IMR-90 (cell line): ENCODE data around the gene MBD3L5. TPM values are rescaled to one million over a fixed set of nuclear protein-coding genes. Genes with fewer than 3 reads are reported as not detected.

Experiments used
- ATAC-seq: fragments of 200-7000 bp; cut with Tn5 transposase; 2 replicates; pipeline ENCODE4 v1.9.1; 2020; ENCODE audit warnings: low read depth, mild to moderate bottlenecking, moderate library complexity
- BruUV-seq: library from RNA; stranded (reverse); fragments of 400-500 nt; replicated peaks from 2 replicates; lab custom pipeline; 2021; lab: Mats Ljungman, UMichigan
- CTCF ChIA-PET: fragments of 300-600 bp; formaldehyde crosslinking; extraction: SDS; loops from one replicate; lab custom pipeline; 2021; ENCODE audit warnings: antibody characterized with exemption; lab: Yijun Ruan, JAX
- POLR2A ChIA-PET: fragments of 300-600 bp; sonication (Branson Sonifier 250); formaldehyde crosslinking; loops from one replicate; lab custom pipeline; 2022; ENCODE audit warnings: antibody characterized with exemption; ENCODE audit not compliant: unreplicated experiment; lab: Charles Lee
- DNase-seq: peaks from one replicate; pipeline ENCODE4 v3.0.0; 2013
- H2AFZ ChIP-seq: replicated peaks from 2 replicates; pipeline ENCODE3; 2013; ENCODE audit warnings: low read length, mild to moderate bottlenecking; ENCODE audit not compliant: poor library complexity
- H2AK5ac ChIP-seq: 2 replicates; pipeline ENCODE4 v1.6.1; 2013; ENCODE audit warnings: low read depth, low read length, inconsistent platforms
- H2AK9ac ChIP-seq: replicated peaks from 2 replicates; pipeline ENCODE3; 2013; ENCODE audit warnings: mild to moderate bottlenecking, low read depth, low read length, moderate library complexity; ENCODE audit not compliant: poor library complexity
- H2BK120ac ChIP-seq: 2 replicates; pipeline ENCODE4 v1.6.1; 2013; ENCODE audit warnings: low read depth, low read length, inconsistent platforms
- H2BK15ac ChIP-seq: 3 replicates; pipeline ENCODE4 v1.6.1; 2013; ENCODE audit warnings: low read depth, low read length, inconsistent platforms
- H2BK20ac ChIP-seq: 2 replicates; pipeline ENCODE4 v1.6.1; 2013; ENCODE audit warnings: low read depth, mild to moderate bottlenecking, inconsistent platforms, low read length, moderate library complexity
- H2BK5ac ChIP-seq: 2 replicates; pipeline ENCODE4 v1.6.1; 2013; ENCODE audit warnings: mild to moderate bottlenecking, low read depth, low read length, inconsistent platforms; ENCODE audit not compliant: poor library complexity, severe bottlenecking
- H3K14ac ChIP-seq: replicated peaks from 2 replicates; pipeline ENCODE4 v1.6.1; 2013; ENCODE audit warnings: low read depth, low read length, inconsistent platforms
- H3K18ac ChIP-seq: 2 replicates; pipeline ENCODE4 v1.6.1; 2013; ENCODE audit warnings: low read depth, low read length, control low read depth
- H3K23ac ChIP-seq: 2 replicates; pipeline ENCODE4 v1.6.1; 2013; ENCODE audit warnings: low read depth, low read length, inconsistent platforms
- H3K27ac ChIP-seq: 2 replicates; pipeline ENCODE4 v1.5.1; 2013; ENCODE audit warnings: mild to moderate bottlenecking, control low read depth, low read length; ENCODE audit not compliant: insufficient read depth
- H3K27me3 ChIP-seq: 2 replicates; pipeline ENCODE4 v1.6.1; 2013; ENCODE audit warnings: low read length; ENCODE audit not compliant: control insufficient read depth, insufficient read depth
- H3K36me3 ChIP-seq: 2 replicates; pipeline ENCODE4 v1.6.1; 2013; ENCODE audit warnings: low read length, mixed read lengths; ENCODE audit not compliant: control insufficient read depth, insufficient read depth
- H3K4ac ChIP-seq: 2 replicates; pipeline ENCODE4 v1.6.1; 2013; ENCODE audit warnings: low read depth, low read length, inconsistent platforms
- H3K4me1 ChIP-seq: 2 replicates; pipeline ENCODE4 v1.6.1; 2013; ENCODE audit warnings: low read length, mixed read lengths; ENCODE audit not compliant: control insufficient read depth, insufficient read depth
- H3K4me2 ChIP-seq: 2 replicates; pipeline ENCODE4 v1.6.1; 2013; ENCODE audit warnings: low read depth, mild to moderate bottlenecking, control low read depth, low read length, moderate library complexity
- H3K4me3 ChIP-seq: 2 replicates; pipeline ENCODE4 v1.5.1; 2013; ENCODE audit warnings: low read depth, mild to moderate bottlenecking, control low read depth, low read length, moderate library complexity; ENCODE audit not compliant: insufficient read depth
- H3K56ac ChIP-seq: 2 replicates; pipeline ENCODE4 v1.6.1; 2013; ENCODE audit warnings: low read length, inconsistent platforms; ENCODE audit not compliant: insufficient read depth; ENCODE audit errors: extremely low read depth
- H3K79me1 ChIP-seq, 2 experiments: 2 replicates each; pipeline ENCODE4 v1.6.1; 2013; ENCODE audit warnings: low read length in 2 of 2, inconsistent platforms in 1 of 2, low read depth in 1 of 2
- H3K9ac ChIP-seq: 2 replicates; pipeline ENCODE4 v1.6.1; 2013; ENCODE audit warnings: low read depth, low read length, control low read depth
- H3K9me1 ChIP-seq: 2 replicates; pipeline ENCODE4 v1.6.1; 2013; ENCODE audit warnings: low read length, inconsistent platforms; ENCODE audit not compliant: insufficient read depth
- H3K9me3 ChIP-seq: 2 replicates; pipeline ENCODE4 v1.6.1; 2013; ENCODE audit warnings: low read length; ENCODE audit not compliant: control insufficient read depth, insufficient read depth
- H4K20me1 ChIP-seq: 2 replicates; pipeline ENCODE4 v1.6.1; 2013; ENCODE audit warnings: low read length, inconsistent platforms; ENCODE audit not compliant: insufficient read depth
- H4K5ac ChIP-seq: 2 replicates; pipeline ENCODE4 v1.6.1; 2013; ENCODE audit warnings: mild to moderate bottlenecking, low read depth, low read length, control low read depth
- H4K8ac ChIP-seq, 2 experiments: 2 replicates each; pipeline ENCODE4 v1.6.1; 2013; ENCODE audit warnings: low read depth in 2 of 2, low read length in 2 of 2, control low read depth in 1 of 2, inconsistent platforms in 1 of 2
- H4K91ac ChIP-seq: 2 replicates; pipeline ENCODE4 v1.6.1; 2013; ENCODE audit warnings: low read depth, low read length, inconsistent platforms; ENCODE audit not compliant: insufficient read depth
- BHLHE40 ChIP-seq: fragments of 150-350 bp; IDR thresholded peaks from 2 replicates; pipeline ENCODE4 v1.6.1; 2016; ENCODE audit warnings: mild to moderate bottlenecking, low read depth, low read length
- CEBPB ChIP-seq: IDR thresholded peaks from 2 replicates; pipeline ENCODE4 v1.6.1; 2012; ENCODE audit warnings: low read depth, low read length, improper control_type of control experiment
- CHD1 ChIP-seq: IDR thresholded peaks from 2 replicates; pipeline ENCODE4 v1.6.1; 2012; ENCODE audit warnings: low read depth, low read length, improper control_type of control experiment
- CTCF ChIP-seq: conservative IDR thresholded peaks from 2 replicates; pipeline ENCODE4 v1.5.1; 2012; ENCODE audit warnings: mild to moderate bottlenecking, low read depth, low read length, improper control_type of control experiment
- ELK1 ChIP-seq: fragments of 150-350 bp; IDR thresholded peaks from 2 replicates; pipeline ENCODE4 v1.6.1; 2016; ENCODE audit warnings: low read depth, mild to moderate bottlenecking, low read length, moderate library complexity, borderline replicate concordance
- FOS ChIP-seq: fragments of 150-350 bp; IDR thresholded peaks from 2 replicates; pipeline ENCODE4 v1.6.1; 2016; ENCODE audit warnings: low read depth, low read length
- MAFK ChIP-seq: IDR thresholded peaks from 2 replicates; pipeline ENCODE4 v1.6.1; 2012; ENCODE audit warnings: low read depth, low read length, improper control_type of control experiment
- MAZ ChIP-seq: IDR thresholded peaks from 2 replicates; pipeline ENCODE4 v1.6.1; 2012; ENCODE audit warnings: low read depth, mild to moderate bottlenecking, low read length, improper control_type of control experiment, moderate library complexity, borderline replicate concordance
- MXI1 ChIP-seq: IDR thresholded peaks from 2 replicates; pipeline ENCODE4 v1.6.1; 2012; ENCODE audit warnings: low read depth, mild to moderate bottlenecking, low read length, moderate library complexity, borderline replicate concordance
- NFE2L2 ChIP-seq: fragments of 150-350 bp; IDR thresholded peaks from 2 replicates; pipeline ENCODE4 v1.6.1; 2016; ENCODE audit warnings: low read depth, mild to moderate bottlenecking, low read length
- POLR2A ChIP-seq: IDR thresholded peaks from 2 replicates; pipeline ENCODE4 v1.6.1; 2012; ENCODE audit warnings: mild to moderate bottlenecking, low read depth, low read length
- RAD21 ChIP-seq: IDR thresholded peaks from 2 replicates; pipeline ENCODE4 v1.6.1; 2012; ENCODE audit warnings: low read length, improper control_type of control experiment
- RCOR1 ChIP-seq: IDR thresholded peaks from 2 replicates; pipeline ENCODE4 v1.6.1; 2012; ENCODE audit warnings: mild to moderate bottlenecking, low read length, improper control_type of control experiment; ENCODE audit not compliant: insufficient replicate concordance
- RFX5 ChIP-seq: IDR thresholded peaks from 2 replicates; pipeline ENCODE4 v1.8.0; 2012; ENCODE audit warnings: low read depth, mild to moderate bottlenecking, low read length, moderate library complexity
- SMC3 ChIP-seq: fragments of 150-350 bp; IDR thresholded peaks from 2 replicates; pipeline ENCODE4 v1.6.1; 2016; ENCODE audit warnings: low read depth, mild to moderate bottlenecking, antibody characterized with exemption, low read length, moderate library complexity
- USF2 ChIP-seq: fragments of 150-350 bp; IDR thresholded peaks from 2 replicates; pipeline ENCODE4 v1.6.1; 2017; ENCODE audit warnings: mild to moderate bottlenecking, antibody characterized with exemption, low read length, low read depth
- WGBS, 2 experiments: methylation state at CpG; one replicate each; pipeline versions ENCODE4 v1.1.5 to v1.1.7; 2013; ENCODE audit warnings: missing lambda C conversion rate in 2 of 2; ENCODE audit not compliant: insufficient read length in 1 of 2; ENCODE audit errors: extremely low coverage in 2 of 2; 5-methylcytosine and 5-hydroxymethylcytosine counted together
- dilution Hi-C: fragments of 300-500 bp; cut with HindIII; formaldehyde crosslinking; loops from one replicate; pipeline ENCODE4 v1.14.3; 2018; ENCODE audit warnings: low sequenced_read_pairs; ENCODE audit not compliant: unreplicated experiment
- in situ Hi-C: fragments of 300-500 bp; cut with MboI; formaldehyde crosslinking; loops from 3 replicates; pipeline ENCODE4 v1.14.3; 2019; ENCODE audit warnings: low sequenced_read_pairs, inconsistent platforms, mixed read lengths
- intact Hi-C: fragments of 100-400 bp; cut with micrococcal nuclease; formaldehyde crosslinking; loops from 2 replicates; pipeline ENCODE4 v1.10.0; 2022
- polyA plus RNA-seq, 3 experiments: library from polyadenylated mRNA; depleted of rRNA; stranded (reverse); fragments of >200 nt; gene quantifications; 2 replicates each; pipeline ENCODE4 v1.2.3, GENCODE V29; 2012; ENCODE audit warnings: low replicate concordance in 1 of 3
- total RNA-seq: library from RNA; depleted of rRNA; stranded (reverse); fragments of >200 nt; gene quantifications from 2 replicates; pipeline ENCODE4 v1.2.3, GENCODE V29; 2012

The MBD3L5 gene
- total and polyA plus RNA-seq, 2 of the 4 experiments (the other 2 are of a cell fraction): not detected

GRCh38 chr19:7078008-7078407 lies 47.6 kb downstream of the MBD3L5 start:
- no TSS peak for BruUV-seq
- H3K27me3 ChIP-seq: no peaks in the 10 kb centered on the region
- H2AK5ac ChIP-seq: no peak overlapping the region
- no peak for ATAC-seq
- H3K4me1 ChIP-seq: no peaks in the 10 kb centered on the region
- no peak overlapping the region for H4K5ac ChIP-seq
- no peak overlapping the region for H3K23ac ChIP-seq
- H4K91ac ChIP-seq: no peak overlapping the region
- no peak overlapping the region for H2BK20ac ChIP-seq
- H3K9me1 ChIP-seq: no peaks in the 10 kb centered on the region
- no peak for DNase-seq
- no peaks in the 10 kb centered on the region; a peak in 2 of 4 replicates for H3K79me1 ChIP-seq
- no peak overlapping the region for H2BK15ac ChIP-seq
- no peak overlapping the region for H3K18ac ChIP-seq
- no peak overlapping the region for H3K14ac ChIP-seq
- POLR2A ChIA-PET: interaction anchor here (0.6 kb wide), 1 partner anchor 14 kb away, joined by 3 read pairs; no protein-coding TSS in a partner anchor
- no peak overlapping the region for H3K4me3 ChIP-seq
- TF ChIP-seq NFE2L2 (no peak), CEBPB (no peak), FOS (no peak), MAFK (no peak), USF2 (no peak), MXI1 (no peak), MAZ (no peak), ELK1 (no peak), BHLHE40 (no peak), CTCF (no peak), RCOR1 (no peak), CHD1 (no peak), RFX5 (no peak), SMC3 (no peak), RAD21 (no peak), POLR2A (no peak)
- H2AK9ac ChIP-seq: no peak overlapping the region
- H3K27ac ChIP-seq: no peak overlapping the region
- dilution Hi-C loops: no loop called here
- H3K36me3 ChIP-seq: peaks cover 83% of the 10 kb centered on the region
- no peak overlapping the region for H3K9ac ChIP-seq
- no peak overlapping the region for H2BK5ac ChIP-seq
- H3K56ac ChIP-seq: no peak overlapping the region
- peaks cover 74% of the 10 kb centered on the region for H3K9me3 ChIP-seq
- CTCF ChIA-PET: interaction anchor here (0.6 kb wide), 1 partner anchor 276 kb away, joined by 4 read pairs; no protein-coding TSS in a partner anchor
- intact Hi-C loops: no loop called here
- no peak overlapping the region for H4K8ac ChIP-seq
- in situ Hi-C loops: no loop called here
- no peak overlapping the region for H2BK120ac ChIP-seq
- no peak overlapping the region for H2AFZ ChIP-seq
- no peaks in the 10 kb centered on the region for H4K20me1 ChIP-seq
- WGBS, 2 experiments: no CpG with 5 or more reads among the region's 2 CpGs
- H3K4ac ChIP-seq: no peak overlapping the region
- no peak overlapping the region for H3K4me2 ChIP-seq
